Activated CD4-positive, alpha-beta T cell treated with anti-CD3 and anti-CD28 coated beads for 36 hours (primary cell): Measurements from ENCODE around the gene SAFB. TPM values are rescaled to one million over a fixed set of nuclear protein-coding genes. Genes with fewer than 3 reads are reported as not detected.
"Not testable (repeated sequence)": the region's sequence is repeated elsewhere in the genome, so short reads cannot be mapped to it uniquely, and the experiment has no call there.

ENCODE experiments used
- ATAC-seq: fragments of 200-7000 bp; cut with Tn5 transposase; one replicate; pipeline ENCODE4 v1.10.0; 2021; ENCODE audit warnings: mild to moderate bottlenecking, moderate library complexity
- CTCF ChIA-PET: fragments of 350-600 bp; sonication (Branson Sonifier 250); formaldehyde crosslinking; loops from one replicate; lab custom pipeline; 2021; ENCODE audit warnings: antibody characterized with exemption; lab: Charles Lee
- POLR2A ChIA-PET: fragments of 350-600 bp; sonication (Branson Sonifier 250); formaldehyde crosslinking; loops from one replicate; lab custom pipeline; 2021; ENCODE audit warnings: antibody characterized with exemption, inconsistent platforms; lab: Charles Lee
- DNase-seq: peaks from one replicate; pipeline ENCODE4 v3.0.0-alpha.2; 2020
- H3K27ac Mint-ChIP-seq: one replicate; pipeline ENCODE4 v1.8.0; 2021; ENCODE audit warnings: mixed read lengths
- H3K27me3 Mint-ChIP-seq: one replicate; pipeline ENCODE4 v1.8.0; 2021; ENCODE audit warnings: mixed read lengths
- H3K36me3 Mint-ChIP-seq: one replicate; pipeline ENCODE4 v1.8.0; 2021; ENCODE audit warnings: low read depth, mixed read lengths
- H3K4me1 Mint-ChIP-seq: one replicate; pipeline ENCODE4 v1.8.0; 2021; ENCODE audit warnings: mixed read lengths
- H3K4me3 Mint-ChIP-seq: one replicate; pipeline ENCODE4 v1.8.0; 2021; ENCODE audit warnings: mild to moderate bottlenecking, moderate library complexity, mixed read lengths
- H3K9me3 Mint-ChIP-seq: one replicate; pipeline ENCODE4 v1.8.0; 2021; ENCODE audit warnings: low read depth, mixed read lengths
- intact Hi-C, 2 experiments: fragments of 100-400 bp; cut with DNase I in 1 of 2; cut with micrococcal nuclease in 1 of 2; formaldehyde crosslinking; loops; one replicate each; pipeline versions ENCODE4 v1.14.2 to v1.15.1; 2022 to 2024; cut with DNase I, micrococcal nuclease
- total RNA-seq, 2 experiments: library from RNA; stranded (reverse); gene quantifications; one replicate each; pipeline ENCODE4 v1.2.3, GENCODE V29; 2021

SAFB gene
- total RNA-seq, 2 experiments from 2014 or later: 100 to 118 TPM

DNA sequence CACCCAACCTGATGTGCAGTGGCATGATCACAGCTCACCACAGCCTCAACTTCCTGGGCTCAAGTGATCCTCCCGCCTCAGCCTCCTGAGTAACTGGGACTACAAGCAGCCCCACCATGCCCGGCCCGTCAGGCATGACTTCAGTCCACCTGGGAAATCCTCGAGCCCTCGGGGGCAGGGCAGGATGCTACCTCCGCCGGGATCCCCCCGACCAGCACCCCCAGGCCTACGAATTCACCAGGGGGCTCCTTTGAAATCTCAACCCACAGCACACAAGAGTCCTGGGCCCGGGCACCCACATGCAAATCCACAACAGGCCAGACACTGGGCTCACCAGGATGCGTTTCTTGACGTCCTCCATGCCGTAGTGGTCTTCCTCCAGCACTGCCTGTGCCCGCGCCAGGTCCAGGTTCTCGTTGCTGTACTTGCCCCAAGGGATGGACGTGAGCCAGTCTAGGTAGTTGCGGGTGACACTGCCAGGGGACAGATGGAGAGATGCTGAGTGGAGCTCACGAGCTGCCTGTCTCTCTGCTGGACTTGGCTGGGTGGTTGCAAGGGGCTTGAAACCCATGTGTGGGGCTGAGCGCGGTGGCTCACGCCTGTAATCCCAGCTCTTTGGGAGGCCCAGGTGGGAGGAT is 77.7 kb downstream of the SAFB start:
- no peak overlapping the region for H3K27ac Mint-ChIP-seq
- DNase-seq (no peak), ATAC-seq (no peak)
- no peaks in the 10 kb centered on the region for H3K4me1 Mint-ChIP-seq
- CTCF ChIA-PET: interaction anchor here (0.7 kb wide), 1 partner anchor 17 kb away, joined by 4 read pairs; no protein-coding TSS in a partner anchor
- POLR2A ChIA-PET: interaction anchor here (1.0 kb wide), 1 partner anchor 9 kb away, joined by 6 read pairs; no protein-coding TSS in a partner anchor
- intact Hi-C loops: no loop called here
- H3K36me3 Mint-ChIP-seq: peaks cover 41% of the 10 kb centered on the region
- no peaks in the 10 kb centered on the region for H3K27me3 Mint-ChIP-seq
- no peak overlapping the region for H3K4me3 Mint-ChIP-seq
- no peaks in the 10 kb centered on the region for H3K9me3 Mint-ChIP-seq

DNA sequence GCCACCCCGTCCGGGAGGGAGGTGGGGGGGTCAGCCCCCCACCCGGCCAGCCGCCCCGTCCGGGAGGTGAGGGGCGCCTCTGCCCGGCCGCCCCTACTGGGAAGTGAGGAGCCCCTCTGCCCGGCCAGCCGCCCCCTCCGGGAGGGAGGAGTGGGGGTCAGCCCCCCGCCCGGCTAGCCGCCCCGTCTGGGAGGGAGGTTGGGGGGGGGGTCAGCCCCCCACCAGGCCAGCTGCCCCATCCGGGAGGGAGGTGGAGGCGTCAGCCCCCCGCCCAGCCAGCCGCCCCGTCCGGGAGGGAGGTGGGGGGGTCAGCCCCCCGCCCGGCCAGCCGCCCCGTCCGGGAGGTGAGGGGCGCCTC is 79.1 kb downstream of the SAFB start:
- ATAC-seq: not testable (repeated sequence)
- H3K36me3 Mint-ChIP-seq: peaks cover 46% of the 10 kb centered on the region

DNA sequence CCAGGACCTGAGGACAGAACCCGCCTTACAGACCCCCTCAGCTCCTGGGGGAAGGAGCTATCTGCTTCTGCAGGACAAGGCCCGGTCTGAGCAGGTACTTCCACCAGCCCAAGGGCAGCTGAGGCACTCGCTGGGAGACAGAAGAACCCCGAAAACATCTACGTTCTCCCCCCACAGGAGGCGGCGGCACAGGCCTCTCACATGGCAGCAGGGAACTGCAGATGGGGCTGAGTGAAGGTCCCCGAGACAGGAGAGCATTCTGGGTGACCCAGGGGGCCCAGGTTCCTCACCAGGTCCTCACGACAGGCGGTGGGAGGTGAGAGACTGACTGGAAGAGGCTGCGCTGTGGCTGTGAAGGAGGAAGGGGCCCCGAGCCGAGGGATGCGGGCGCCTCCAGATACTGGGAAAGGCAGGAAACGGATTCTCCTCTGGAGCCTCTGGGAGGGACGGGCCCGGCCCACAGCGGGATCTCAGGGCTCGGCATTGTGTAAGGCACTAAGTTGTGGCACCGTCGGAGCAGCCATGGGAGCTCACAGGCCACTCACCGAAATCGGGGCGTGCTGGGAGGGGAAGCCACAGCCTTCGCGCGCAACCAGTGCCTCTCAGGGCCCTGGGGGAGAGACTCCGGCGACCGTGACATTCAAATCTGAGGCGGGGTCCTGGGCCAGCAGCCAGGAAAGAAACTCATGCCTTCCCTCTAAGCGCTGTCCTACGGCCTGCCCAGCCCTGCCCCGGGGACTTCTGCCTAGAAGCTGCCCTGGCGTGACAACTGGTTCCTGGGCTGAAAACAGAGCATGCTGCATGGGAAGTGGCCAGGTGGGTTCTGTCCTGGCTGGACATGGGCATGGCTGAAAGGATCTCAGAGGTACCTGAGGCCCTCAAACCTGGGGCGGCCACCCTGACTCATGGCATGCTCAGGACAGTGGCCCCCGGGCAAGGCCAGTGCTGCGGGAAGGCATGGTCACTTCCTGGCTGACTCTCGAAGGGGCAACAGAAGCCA is 81.2 kb downstream of the SAFB start:
- POLR2A ChIA-PET: interaction anchor here (0.5 kb wide), 1 partner anchor 1034 kb away, joined by 6 read pairs; the partner anchor contains the start of gene GPR108

More for the DNA sequence above, 79.1 kb downstream of the SAFB start:
- H3K9me3 Mint-ChIP-seq, DNase-seq, CTCF ChIA-PET, intact Hi-C loops, H3K27ac Mint-ChIP-seq, H3K27me3 Mint-ChIP-seq, H3K4me3 Mint-ChIP-seq, H3K4me1 Mint-ChIP-seq: not testable (repeated sequence)
- POLR2A ChIA-PET: interaction anchor here (0.7 kb wide), 1 partner anchor 420 kb away, joined by 3 read pairs; no protein-coding TSS in a partner anchor

DNA sequence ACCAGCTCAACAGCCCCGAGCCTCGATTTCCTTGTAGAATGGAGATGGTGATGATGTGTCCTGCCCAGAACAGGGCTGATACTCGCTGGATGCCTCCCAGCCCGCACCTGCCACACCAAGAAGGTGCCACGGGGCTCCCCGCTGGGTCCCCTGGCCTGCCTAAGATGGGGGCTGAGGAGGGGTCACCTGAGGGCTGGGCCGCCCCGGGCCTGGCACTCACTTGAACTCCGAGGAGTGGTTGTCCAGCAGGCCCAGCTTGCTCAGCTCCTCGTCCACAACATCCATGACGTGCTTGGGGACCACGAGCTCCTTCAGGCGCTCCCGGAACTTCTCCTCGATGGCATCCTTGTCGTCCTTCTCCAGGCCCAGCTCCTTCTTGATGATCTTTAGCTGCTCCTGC is 82.7 kb downstream of the SAFB start:
- ATAC-seq (no peak), DNase-seq (no peak)
- Mint-ChIP-seq H3K4me3 (no peak overlapping the region), H3K27me3 (no peaks in the 10 kb centered on the region), H3K27ac (no peak overlapping the region), H3K36me3 (peaks cover 52% of the 10 kb centered on the region), H3K4me1 (no peaks in the 10 kb centered on the region), H3K9me3 (no peaks in the 10 kb centered on the region)
- intact Hi-C loops: no loop called here
- ChIA-PET POLR2A (interaction anchor here (1.0 kb wide), 1 partner anchor 10 kb away, joined by 3 read pairs; no protein-coding TSS in a partner anchor), CTCF (interaction anchor here (0.6 to 1.4 kb wide), 2 partner anchors 16 to 44 kb away, joined by 3 to 4 read pairs; partner anchors contain the start of gene RPL36)

More for the DNA sequence above, 81.2 kb downstream of the SAFB start:
- Mint-ChIP-seq H3K4me3 (no peak overlapping the region), H3K36me3 (peaks cover 52% of the 10 kb centered on the region), H3K27me3 (no peaks in the 10 kb centered on the region), H3K4me1 (no peaks in the 10 kb centered on the region), H3K9me3 (no peaks in the 10 kb centered on the region), H3K27ac (no peak overlapping the region)
- ATAC-seq (no peak), DNase-seq (no peak)
- CTCF ChIA-PET: interaction anchor here (0.9 kb wide), 1 partner anchor 14 kb away, joined by 3 read pairs; the partner anchor contains the start of gene RPL36
- intact Hi-C loops: no loop called here

DNA sequence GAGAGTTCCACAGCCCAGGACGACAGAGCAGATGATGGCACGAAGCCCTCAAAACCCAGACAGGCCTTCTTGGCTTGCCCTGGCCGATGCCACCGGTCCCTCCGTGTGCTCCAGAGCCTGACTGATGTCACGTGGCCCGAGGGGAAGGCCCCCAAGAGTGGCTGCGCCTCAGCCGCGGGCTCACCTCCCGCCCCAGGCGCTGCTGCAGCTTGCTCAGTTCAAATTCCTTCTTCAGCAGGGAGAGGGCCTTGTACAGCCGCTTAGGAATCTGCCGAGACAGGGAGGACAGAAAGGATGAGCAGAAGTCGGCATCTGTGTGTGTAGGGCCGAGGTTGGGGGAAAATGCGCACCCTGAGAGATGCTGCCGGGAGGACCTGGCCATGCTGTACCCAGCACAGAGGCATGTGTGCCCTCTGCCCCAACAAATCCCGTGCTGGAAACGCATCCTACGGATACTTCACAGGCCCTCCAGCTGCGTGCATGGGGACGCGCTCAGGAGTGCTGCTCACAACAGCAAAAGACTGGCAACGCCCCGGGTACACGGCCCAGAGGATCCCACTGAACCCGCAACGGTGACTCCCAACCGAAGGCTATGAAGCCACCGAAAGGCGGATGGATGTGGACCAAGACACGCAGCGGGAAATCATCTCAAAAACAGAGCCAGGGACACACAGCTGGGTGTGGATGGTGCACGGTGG is 84.1 kb downstream of the SAFB start:
- peaks cover 45% of the 10 kb centered on the region for H3K36me3 Mint-ChIP-seq
- intact Hi-C loops: no loop called here
- no peak overlapping the region for H3K4me3 Mint-ChIP-seq
- CTCF ChIA-PET: no interaction called here
- DNase-seq: no peak
- no peaks in the 10 kb centered on the region for H3K27me3 Mint-ChIP-seq
- H3K27ac Mint-ChIP-seq: no peak overlapping the region
- no peaks in the 10 kb centered on the region for H3K9me3 Mint-ChIP-seq
- no peaks in the 10 kb centered on the region for H3K4me1 Mint-ChIP-seq
- POLR2A ChIA-PET: interaction anchor here (1.8 kb wide), 1 partner anchor 13 kb away, joined by 5 read pairs; the partner anchor contains the start of genes CATSPERD and LONP1
- no peak for ATAC-seq

DNA sequence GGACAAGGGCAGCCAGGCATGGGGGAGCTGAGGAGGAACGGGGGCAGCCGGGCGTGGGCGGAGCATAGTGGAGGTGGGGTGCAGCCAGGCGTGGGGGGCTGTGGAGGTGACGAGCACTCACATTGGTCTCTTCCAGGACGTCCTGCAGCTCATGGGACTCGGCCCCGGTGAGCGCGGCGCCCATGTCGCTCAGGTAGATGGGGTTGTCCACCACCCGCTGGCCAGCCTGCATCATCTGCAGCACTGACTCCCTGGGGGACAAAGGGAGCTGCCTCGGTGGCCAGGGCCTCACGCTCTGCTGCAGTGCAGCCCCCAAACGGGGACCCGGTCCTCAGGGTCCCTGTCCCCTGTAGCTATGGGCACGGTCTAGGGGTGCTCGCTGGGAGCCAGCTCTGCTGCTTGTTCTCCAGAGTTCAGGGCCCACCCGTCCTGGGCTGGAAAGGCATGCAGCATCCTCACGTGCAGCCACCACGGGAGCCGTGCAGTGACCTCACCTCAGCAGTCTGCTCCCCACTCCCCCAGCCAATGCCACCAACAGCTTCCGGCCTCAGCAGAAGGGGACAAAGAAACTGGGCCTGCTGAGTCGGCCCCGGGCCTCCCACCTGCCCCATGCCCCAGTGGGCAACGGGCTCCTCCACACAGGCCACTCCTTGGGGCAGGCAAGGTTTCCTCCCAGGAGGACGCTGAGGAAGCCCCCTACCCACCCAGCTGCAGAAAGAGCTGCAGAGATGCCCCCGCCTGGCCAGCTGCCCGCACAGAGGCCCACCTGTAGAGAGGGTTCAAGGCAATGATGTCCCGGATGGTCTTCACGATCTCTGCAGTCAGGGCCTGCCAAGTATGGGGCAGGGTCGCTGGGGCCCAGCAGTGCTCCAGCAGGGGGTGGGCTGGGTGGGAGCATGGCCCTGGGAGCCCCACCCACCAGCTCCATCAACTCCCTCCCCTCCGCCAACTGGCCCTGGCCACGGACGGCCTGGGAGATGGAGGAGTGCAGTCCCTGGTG is 85.0 kb downstream of the SAFB start:
- DNase-seq: no peak
- Mint-ChIP-seq H3K4me3 (no peak overlapping the region), H3K4me1 (no peaks in the 10 kb centered on the region), H3K36me3 (peaks cover 49% of the 10 kb centered on the region), H3K27ac (no peak overlapping the region), H3K27me3 (no peaks in the 10 kb centered on the region), H3K9me3 (no peaks in the 10 kb centered on the region)
- no peak for ATAC-seq
- intact Hi-C loops: no loop called here
- CTCF ChIA-PET: interaction anchor here (0.8 kb wide), 1 partner anchor 18 kb away, joined by 4 read pairs; no protein-coding TSS in a partner anchor
- POLR2A ChIA-PET: interaction anchor here (0.7 to 1.8 kb wide), 5 partner anchors 12 to 21 kb away, joined by 3 to 7 read pairs (median 4); partner anchors contain the start of genes CATSPERD, LONP1 and RPL36

DNA sequence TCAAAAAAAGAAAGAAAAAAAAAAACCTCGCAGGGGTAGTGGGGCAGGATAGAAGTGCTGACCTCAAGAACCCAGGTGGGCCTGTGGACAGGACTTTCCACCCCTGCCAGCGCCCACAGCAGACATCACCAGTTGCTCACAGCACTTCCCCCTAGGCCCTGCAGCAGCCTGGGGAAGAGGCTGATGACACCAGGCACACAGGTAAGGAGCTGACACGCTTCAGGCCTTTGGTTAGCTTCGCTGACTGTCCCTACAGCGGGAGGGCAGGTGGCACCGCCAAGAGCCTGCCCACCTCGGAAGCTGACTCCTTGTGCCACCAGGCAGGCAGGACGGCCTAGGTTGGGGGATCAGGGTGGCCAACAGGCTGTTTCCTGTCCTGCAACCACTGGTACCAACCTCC is 88.1 kb downstream of the SAFB start:
- no peak for DNase-seq
- no peaks in the 10 kb centered on the region for H3K27me3 Mint-ChIP-seq
- peaks cover 44% of the 10 kb centered on the region for H3K36me3 Mint-ChIP-seq
- no peaks in the 10 kb centered on the region for H3K9me3 Mint-ChIP-seq
- no peak for ATAC-seq
- no peak overlapping the region for H3K4me3 Mint-ChIP-seq
- no peak overlapping the region for H3K27ac Mint-ChIP-seq
- CTCF ChIA-PET: interaction anchor here (0.9 kb wide), 1 partner anchor 21 kb away, joined by 3 read pairs; the partner anchor contains the start of gene RPL36
- intact Hi-C loops: no loop called here
- H3K4me1 Mint-ChIP-seq: peaks cover 4% of the 10 kb centered on the region
- POLR2A ChIA-PET: no interaction called here

DNA sequence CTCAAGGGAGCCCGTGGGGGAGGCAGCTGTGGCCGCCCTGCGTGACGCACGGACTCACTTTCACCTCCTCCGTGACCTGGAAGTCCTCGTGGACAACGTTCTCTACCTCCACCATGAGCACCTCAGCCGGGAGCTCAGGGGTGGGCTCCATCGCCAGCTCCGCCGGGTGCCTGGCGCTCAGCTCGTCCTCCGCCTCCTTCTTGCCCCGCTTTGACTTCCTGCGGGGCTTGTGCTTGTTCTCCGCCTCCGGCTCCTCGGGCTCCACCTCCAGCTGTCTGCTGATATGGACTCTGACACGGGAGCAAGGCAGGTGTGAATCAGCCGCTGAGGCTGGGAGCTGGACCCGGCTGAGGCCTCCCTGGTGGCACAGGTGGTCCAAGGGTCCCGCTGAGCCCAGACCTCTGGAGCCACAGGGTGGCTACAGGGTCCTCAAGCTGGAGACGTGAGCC is 88.9 kb downstream of the SAFB start:
- Mint-ChIP-seq H3K4me3 (no peak overlapping the region), H3K36me3 (peaks cover 46% of the 10 kb centered on the region), H3K27ac (no peak overlapping the region), H3K9me3 (no peaks in the 10 kb centered on the region), H3K27me3 (no peaks in the 10 kb centered on the region), H3K4me1 (peaks cover 7% of the 10 kb centered on the region)
- POLR2A ChIA-PET: interaction anchor here (1.0 kb wide), 1 partner anchor 22 kb away, joined by 3 read pairs; the partner anchor contains the start of gene RPL36
- intact Hi-C loops: no loop called here
- ATAC-seq (no peak), DNase-seq (no peak)
- CTCF ChIA-PET: no interaction called here

DNA sequence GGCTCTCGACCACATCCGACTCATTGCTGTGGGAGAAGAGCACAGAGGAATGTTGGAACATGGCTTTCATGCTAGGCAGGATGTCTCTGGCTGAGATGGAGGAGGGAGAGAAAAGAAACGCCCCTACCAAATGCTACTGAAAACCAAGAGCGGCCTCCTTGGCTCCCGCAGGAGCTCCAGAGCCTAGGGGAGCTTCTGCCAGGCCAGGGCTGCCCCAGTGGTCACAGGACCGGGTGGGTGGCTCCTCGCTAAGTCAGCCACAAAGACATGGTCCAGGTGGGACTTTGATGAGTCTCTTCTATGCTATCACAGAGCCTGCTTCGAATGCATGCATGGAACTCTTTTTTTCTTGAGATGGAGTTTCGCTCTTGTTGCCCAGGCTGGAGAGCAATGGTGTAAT is 90.3 kb downstream of the SAFB start:
- peaks cover 48% of the 10 kb centered on the region for H3K36me3 Mint-ChIP-seq
- peaks cover 20% of the 10 kb centered on the region for H3K4me1 Mint-ChIP-seq
- no peak overlapping the region for H3K27ac Mint-ChIP-seq

More for the DNA sequence above, 90.3 kb downstream of the SAFB start:
- intact Hi-C loops: no loop called here
- CTCF ChIA-PET: interaction anchor here (1.0 kb wide), 1 partner anchor 15 kb away, joined by 3 read pairs; no protein-coding TSS in a partner anchor
- no peak overlapping the region for H3K4me3 Mint-ChIP-seq
- ATAC-seq (no peak), DNase-seq (no peak)
- H3K27me3 Mint-ChIP-seq: no peaks in the 10 kb centered on the region
- POLR2A ChIA-PET: interaction anchor here (0.9 kb wide), 1 partner anchor 70 kb away, joined by 3 read pairs; no protein-coding TSS in a partner anchor
- no peaks in the 10 kb centered on the region for H3K9me3 Mint-ChIP-seq
